MM.1S (cell line): ENCODE measurements around the gene NPFF.

Experiments used
- DNase-seq: peaks from one replicate; pipeline ENCODE4 v3.0.0-alpha.2; 2015
- H2AFZ ChIP-seq: fragments of 300-600 bp; sonication (generic); 2 replicates; pipeline ENCODE4 v1.6.0; 2016; ENCODE audit warnings: antibody characterized with exemption, low read length
- H3F3A ChIP-seq: fragments of 300-600 bp; sonication (generic); 2 replicates; pipeline ENCODE4 v1.6.1; 2016; ENCODE audit warnings: mild to moderate bottlenecking, antibody characterized with exemption, low read length, moderate library complexity, mixed read lengths; ENCODE audit not compliant: insufficient read depth
- H3K27ac ChIP-seq: fragments of 300-600 bp; sonication (generic); 2 replicates; pipeline ENCODE4 v1.5.1; 2016; ENCODE audit warnings: mild to moderate bottlenecking, low read length
- H3K27me3 ChIP-seq: fragments of 300-600 bp; sonication (generic); replicated peaks from 2 replicates; pipeline ENCODE4 v1.6.0; 2016; ENCODE audit warnings: low read length; ENCODE audit not compliant: insufficient read depth
- H3K36me3 ChIP-seq: fragments of 300-600 bp; sonication (generic); replicated peaks from 2 replicates; pipeline ENCODE4 v1.6.1; 2016; ENCODE audit warnings: mild to moderate bottlenecking, low read length, mixed read lengths; ENCODE audit not compliant: insufficient read depth
- H3K4me1 ChIP-seq: fragments of 300-600 bp; sonication (generic); 2 replicates; pipeline ENCODE4 v1.6.1; 2016; ENCODE audit warnings: low read length, mixed read lengths
- H3K4me2 ChIP-seq: fragments of 300-600 bp; sonication (generic); 2 replicates; pipeline ENCODE4 v1.6.0; 2016; ENCODE audit warnings: low read depth, low read length
- H3K4me3 ChIP-seq: fragments of 300-600 bp; sonication (generic); 2 replicates; pipeline ENCODE4 v1.5.1; 2016; ENCODE audit warnings: low read length, mixed read lengths
- H3K79me2 ChIP-seq: fragments of 300-600 bp; sonication (generic); 2 replicates; pipeline ENCODE4 v1.6.1; 2016; ENCODE audit warnings: mixed run types, low read length, mixed read lengths
- H3K9ac ChIP-seq: fragments of 300-600 bp; sonication (generic); 2 replicates; pipeline ENCODE4 v1.6.1; 2016; ENCODE audit warnings: low read length, mixed read lengths
- H3K9me2 ChIP-seq: fragments of 300-600 bp; sonication (generic); replicated peaks from 2 replicates; pipeline ENCODE4 v1.6.1; 2016; ENCODE audit warnings: mild to moderate bottlenecking, low read length, mixed read lengths; ENCODE audit not compliant: insufficient read depth
- H3K9me3 ChIP-seq: fragments of 300-600 bp; sonication (generic); replicated peaks from 2 replicates; pipeline ENCODE4 v1.6.1; 2016; ENCODE audit warnings: mild to moderate bottlenecking, low read length, mixed read lengths; ENCODE audit not compliant: insufficient read depth
- H4K20me1 ChIP-seq: fragments of 300-600 bp; sonication (generic); 2 replicates; pipeline ENCODE4 v1.6.1; 2016; ENCODE audit warnings: mild to moderate bottlenecking, low read length, moderate library complexity, mixed read lengths; ENCODE audit not compliant: insufficient read depth
- CTCF ChIP-seq: fragments of 300-600 bp; sonication (generic); IDR thresholded peaks from 2 replicates; pipeline ENCODE4 v1.5.1; 2016; ENCODE audit warnings: antibody characterized with exemption, low read length, mixed read lengths
- EZH2 ChIP-seq: fragments of 300-600 bp; sonication (generic); optimal IDR thresholded peaks from 2 replicates; pipeline ENCODE3; 2017; ENCODE audit warnings: low read depth, mild to moderate bottlenecking, antibody characterized with exemption, low read length, mixed read lengths
- EZH2phosphoT487 ChIP-seq: fragments of 300-600 bp; sonication (generic); IDR thresholded peaks from 2 replicates; pipeline ENCODE4 v1.6.1; 2018; ENCODE audit warnings: antibody characterized with exemption, low read length

The NPFF gene, protein sequence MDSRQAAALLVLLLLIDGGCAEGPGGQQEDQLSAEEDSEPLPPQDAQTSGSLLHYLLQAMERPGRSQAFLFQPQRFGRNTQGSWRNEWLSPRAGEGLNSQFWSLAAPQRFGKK

DNA sequence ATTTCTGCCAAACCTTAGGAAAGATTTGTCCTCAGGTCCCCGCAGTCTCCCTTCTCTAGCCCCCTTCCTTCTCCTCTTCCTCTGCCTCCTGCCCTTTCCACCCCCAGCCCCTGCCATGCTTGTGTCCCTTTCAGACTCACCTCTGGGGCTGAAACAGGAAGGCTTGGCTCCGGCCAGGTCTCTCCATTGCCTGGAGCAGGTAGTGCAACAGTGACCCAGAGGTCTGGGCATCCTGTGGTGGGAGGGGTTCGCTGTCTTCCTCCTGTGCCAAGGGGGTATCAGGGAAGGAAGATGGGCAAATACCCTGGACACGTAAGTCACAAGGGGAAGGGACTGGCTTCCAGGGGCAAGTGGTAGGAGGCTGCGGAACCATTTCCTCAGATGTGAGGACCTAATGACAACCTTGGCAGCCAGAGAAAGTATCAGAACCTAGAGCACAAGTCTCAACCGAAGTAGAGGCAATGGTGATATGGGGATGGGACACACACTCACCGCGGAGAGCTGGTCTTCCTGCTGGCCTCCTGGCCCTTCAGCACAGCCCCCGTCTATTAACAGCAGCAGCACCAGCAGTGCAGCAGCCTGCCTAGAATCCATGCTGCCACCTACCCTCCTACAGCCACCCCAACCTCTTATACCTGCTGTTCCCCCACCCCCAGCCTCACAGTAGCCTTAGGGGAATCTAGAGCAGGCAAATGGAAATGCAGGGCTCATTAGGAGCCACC is at the start of gene NPFF:
NPFF (minus strand) TSS at position 604 of the 722 bp plus-strand sequence; CDS start at position 594, 10 bp downstream.
- Histone ChIP-seq H3K9me2 (no peaks in the 10 kb centered on the region), H3K4me1 (peaks cover 9% of the 10 kb centered on the region), H3K36me3 (no peaks in the 10 kb centered on the region), H2AFZ (no peak within 1 kb of the TSS), H3K27me3 (no peaks in the 10 kb centered on the region), H3K4me2 (no peak within 1 kb of the TSS), H3K9ac (no peak within 1 kb of the TSS), H4K20me1 (no peaks in the 10 kb centered on the region), H3K27ac (no peak within 1 kb of the TSS), H3K79me2 (peaks cover 21% of the 10 kb centered on the region), H3K9me3 (no peaks in the 10 kb centered on the region), H3K4me3 (no peak within 1 kb of the TSS), H3F3A (no peaks in the 10 kb centered on the region; the same call in 1 of the 2 replicates)
- no peak for TF ChIP-seq EZH2
- no peak for TF ChIP-seq CTCF
- no peak for TF ChIP-seq EZH2phosphoT487
- no peak for DNase-seq

DNA sequence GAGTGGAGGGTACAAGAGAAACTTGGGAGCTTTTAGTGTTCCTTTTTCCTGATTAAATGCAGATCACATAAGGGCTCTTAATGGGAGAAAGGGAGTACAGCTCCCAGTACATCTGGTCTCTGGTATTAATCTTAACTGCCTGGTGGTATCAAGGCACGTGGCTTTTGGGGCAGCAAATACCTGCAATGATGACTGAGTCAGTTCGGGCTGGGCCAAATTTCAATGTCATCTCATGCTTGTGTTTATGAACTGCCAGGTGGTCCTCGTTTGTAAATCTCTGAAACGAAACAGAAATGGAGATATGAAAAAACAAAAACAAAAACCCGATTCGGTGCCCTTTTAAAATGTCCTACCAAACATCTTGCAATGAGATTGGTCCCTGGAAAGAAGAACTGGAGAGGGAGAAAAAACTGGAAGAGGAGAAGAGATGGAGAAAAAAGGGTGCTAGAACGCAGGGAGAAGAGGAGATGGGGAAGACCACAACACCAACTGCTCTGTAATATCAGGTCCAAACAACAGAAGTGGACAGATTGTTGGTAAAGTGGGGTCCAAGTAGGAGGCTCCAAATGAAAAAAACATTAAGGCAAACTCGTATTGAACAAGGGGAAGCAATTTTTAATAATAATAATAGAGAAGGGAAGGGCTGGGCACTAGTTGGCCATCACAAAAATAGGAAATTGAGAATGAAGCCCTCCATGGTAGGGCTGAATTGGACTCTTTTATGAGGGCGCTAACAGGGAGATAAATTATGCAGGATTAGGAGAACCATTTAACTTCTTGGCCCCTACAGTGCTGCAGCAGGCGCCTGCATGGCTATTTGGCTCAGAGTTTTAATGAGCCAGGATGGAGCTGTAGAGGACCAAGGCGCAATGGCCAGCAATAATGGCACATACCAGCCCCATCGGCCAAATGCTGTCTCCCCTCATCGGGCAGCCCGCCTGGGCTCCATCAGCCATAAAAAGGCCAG is 45.4 kb upstream of the NPFF start:
- Histone ChIP-seq H3K4me3 (peak overlapping the region; percentile 48), H3K4me2 (peak overlapping the region; percentile 61), H3K27me3 (no peaks in the 10 kb centered on the region), H3K9ac (peak overlapping the region; percentile 22), H3K36me3 (no peaks in the 10 kb centered on the region), H3K4me1 (peaks cover 26% of the 10 kb centered on the region), H3K9me2 (no peaks in the 10 kb centered on the region), H4K20me1 (no peaks in the 10 kb centered on the region), H3F3A (peaks cover 34% of the 10 kb centered on the region), H2AFZ (peak overlapping the region; percentile 35), H3K27ac (peak overlapping the region; percentile 82), H3K9me3 (no peaks in the 10 kb centered on the region), H3K79me2 (no peaks in the 10 kb centered on the region)
- peak; percentile 74 for DNase-seq
- TF ChIP-seq CTCF = no peak
- TF ChIP-seq EZH2phosphoT487 = no peak
- TF ChIP-seq EZH2 = no peak

GRCh38 chr12:53551889-53552291 is 44.6 kb upstream of the NPFF start:
- Histone ChIP-seq H3K4me1 (peaks cover 26% of the 10 kb centered on the region), H3K9me3 (no peaks in the 10 kb centered on the region), H3K4me3 (peak overlapping the region; percentile 48), H4K20me1 (no peaks in the 10 kb centered on the region), H3F3A (peaks cover 34% of the 10 kb centered on the region), H3K79me2 (no peaks in the 10 kb centered on the region), H3K27me3 (no peaks in the 10 kb centered on the region), H3K9ac (peak overlapping the region; percentile 22), H3K4me2 (peak overlapping the region; percentile 61), H3K9me2 (no peaks in the 10 kb centered on the region), H3K36me3 (no peaks in the 10 kb centered on the region), H2AFZ (peak overlapping the region; percentile 35), H3K27ac (peak overlapping the region; percentile 82)
- DNase-seq = peak; percentile 83
- TF ChIP-seq CTCF = peak; percentile 52
- TF ChIP-seq EZH2phosphoT487 = no peak
- TF ChIP-seq EZH2 = no peak
